Heart right ventricle (tissue), 16 donors: ENCODE measurements around the gene HLA-B. TPM values are rescaled to one million over a fixed set of nuclear protein-coding genes. Genes with fewer than 3 reads are reported as not detected.

ENCODE experiments used
- ATAC-seq, 8 donors: fragments of 200-7000 bp; cut with Tn5 transposase; one replicate each; pipeline ENCODE4 v1.9.1; 2020; ENCODE audit warnings: mild to moderate bottlenecking in 8 of 8, moderate library complexity in 8 of 8, moderate number of reproducible peaks in 1 of 8
- DNase-seq, 2 donors: peaks; one replicate each; pipeline ENCODE4 v3.0.0-alpha.2; 2020
- H3K27ac ChIP-seq, 10 donors: fragments of 200-600 bp; sonication (generic) in 2 of 10; one replicate each; pipeline versions ENCODE4 v1.5.0 to v1.8.0; 2020 to 2022; ENCODE audit warnings: mild to moderate bottlenecking in 3 of 10
- H3K27me3 ChIP-seq, 7 donors: fragments of 200-600 bp; one replicate each; pipeline ENCODE4 v1.8.0; 2021 to 2022; ENCODE audit warnings: mild to moderate bottlenecking in 2 of 7
- H3K36me3 ChIP-seq, 9 donors: fragments of 200-600 bp; sonication (generic) in 1 of 9; one replicate each; pipeline versions ENCODE4 v1.5.0 to v1.8.0; 2020 to 2022; ENCODE audit warnings: mild to moderate bottlenecking in 2 of 9
- H3K4me1 ChIP-seq, 9 donors: fragments of 200-600 bp; sonication (generic) in 1 of 9; one replicate each; pipeline versions ENCODE4 v1.5.0 to v1.8.0; 2020 to 2022; ENCODE audit warnings: mild to moderate bottlenecking in 4 of 9
- H3K4me3 ChIP-seq, 10 donors: fragments of 200-600 bp; sonication (generic) in 2 of 10; one replicate each; pipeline versions ENCODE4 v1.5.0 to v1.8.0; 2020 to 2022; ENCODE audit warnings: mild to moderate bottlenecking in 7 of 10, moderate library complexity in 2 of 10
- H3K9me3 ChIP-seq, 11 donors: fragments of 200-600 bp in 10 of 11; sonication (generic) in 2 of 11; one replicate each; pipeline versions ENCODE4 v1.5.0 to v1.8.0; 2013 to 2022; ENCODE audit warnings: mild to moderate bottlenecking in 2 of 11, control low read depth in 1 of 11, moderate library complexity in 1 of 11
- WGBS, 2 donors: extraction: QIAGEN DNeasy Blood & Tissue Kit; methylation state at CpG; one replicate each; pipeline ENCODE4 v1.1.7; 2013; ENCODE audit warnings: inconsistent platforms in 1 of 2; 5-methylcytosine and 5-hydroxymethylcytosine counted together
- intact Hi-C, 10 donors: fragments of 100-400 bp; cut with DNase I; formaldehyde crosslinking; loops; one replicate each; pipeline versions ENCODE4 v1.11.1 to v1.14.2; 2022
- polyA plus RNA-seq, 2 donors: library from polyadenylated mRNA; stranded (reverse); fragments of 200-250 nt; gene quantifications; one replicate each; pipeline ENCODE4 v1.2.3, GENCODE V29; 2013
- total RNA-seq, 10 donors: library from RNA; stranded (reverse); fragmentation: NEBNext Ultra II Directional in 3 of 10; extraction: Animal tissue kit (Norgen Biotek cat#: 25700) in 3 of 10; gene quantifications; one replicate each; pipeline versions ENCODE4 v1.2.1 to v1.2.4, GENCODE V29; 2021 to 2023
- TF ChIP-seq, protein P1 (sequence below), 9 donors: fragments of 200-600 bp; sonication (generic) in 2 of 9; IDR thresholded peaks; one replicate each; pipeline versions ENCODE4 v1.5.0 to v1.8.0; 2021 to 2022; ENCODE audit warnings: antibody characterized with exemption in 9 of 9, mild to moderate bottlenecking in 5 of 9, moderate library complexity in 1 of 9
- donor health status: Arrhythmogenic right ventricular cardiomyopathy.
- donor health status: ischemic (EF 13 %, LVEDD 7.1; RV severe dilation, severe dysfunction).
- donor health status: healthy with polysubstance abuse.
- donor health status: DM: no; HTN: yes; CAD: no.
- donor health status: DM: no; HTN: no; CAD: no.
- donor health status: ischemic (EF 25% LVEDD 6.9; RV normal size, moderate dysfunction).
- donor health status: ischemic (EF 25% LVEDD 5.7; RV mildly dilated, moderate dysfunction).
- donor health status: healthy.
- donor health status: DM: yes; HTN: yes; CAD: no.
- donor health status: Ischemic cardiomyopathy.
- donor health status: ischemic (EF 35%, LVEDD 5.7; RV mildly dilated, moderate dysfunction).
- donor health status: nonischemic (EF 11% LVEDD 7.7; RV severe dilation, severe dysfunction).
- donor health status: DM: yes; HTN: yes; CAD: no.
- donor health status: PGD.
- donor health status: ischemic (EF 29% LVEDD 5.4; RV normal size, mild dysfunction).
- donor health status: nonischemic (EF 23%, LVEDD 6.1; RV moderate dilation, normal function).

Gene HLA-B
- total and polyA plus RNA-seq, 12 donors: 252 to 2,676 (median 408) TPM

DNA sequence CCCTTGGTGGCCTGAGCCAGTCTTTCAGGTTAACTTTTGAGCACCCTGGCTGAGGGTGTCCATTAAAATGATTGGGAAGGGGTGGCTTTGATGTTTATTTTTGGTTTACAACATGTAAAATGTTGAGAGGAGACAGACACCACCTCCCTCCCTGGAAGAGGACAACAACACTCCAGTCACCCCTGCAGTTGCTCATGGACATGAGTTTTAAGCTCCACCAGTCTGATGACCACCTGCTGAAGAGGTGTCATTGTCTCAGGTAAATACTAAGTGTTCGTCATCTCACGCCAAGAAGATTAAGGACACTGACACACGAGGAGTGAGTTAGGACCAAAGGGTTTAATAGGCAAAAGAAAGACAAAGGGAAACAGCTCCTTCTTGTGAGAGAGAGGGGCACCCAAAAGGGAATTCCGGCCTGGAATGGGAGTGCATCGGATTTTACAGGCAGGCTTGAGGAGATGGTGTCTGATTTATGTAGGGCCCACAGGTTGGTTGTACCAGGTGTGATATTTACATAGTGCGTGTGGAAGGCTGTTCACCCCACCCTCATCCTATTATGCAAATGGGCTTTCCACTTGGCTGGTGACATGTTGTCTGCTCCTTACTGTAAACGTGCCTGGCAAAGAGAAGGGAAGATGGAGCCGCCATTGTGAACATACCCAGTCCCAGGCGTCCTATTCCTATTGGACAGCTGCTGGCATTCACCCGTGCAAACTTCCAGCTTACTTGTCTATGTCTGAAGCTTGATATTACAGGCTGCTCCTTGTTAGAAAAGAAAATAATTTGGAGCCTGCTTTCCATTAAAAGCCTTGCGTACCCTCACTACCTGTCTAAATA is 6.6 kb downstream of the HLA-B start:
- Histone ChIP-seq H3K36me3 (peaks cover 0 to 27% (median 0%) of the 10 kb centered on the region in 9 donors), H3K27me3 (no peaks in the 10 kb centered on the region), H3K27ac (no peak overlapping the region), H3K9me3 (no peaks in the 10 kb centered on the region), H3K4me1 (peaks cover 0 to 27% (median 9%) of the 10 kb centered on the region in 9 donors), H3K4me3 (no peak overlapping the region)
- intact Hi-C loops: loop anchor here in 5 of 10 donors (5.0 kb wide), 1 partner anchor 83 kb away; no protein-coding TSS in a partner anchor
- ATAC-seq (no peak), DNase-seq (no peak)
- WGBS, 2 donors: 56 to 58% methylated on average over 11 of the region's 11 CpGs
- TF ChIP-seq, protein P1, sequence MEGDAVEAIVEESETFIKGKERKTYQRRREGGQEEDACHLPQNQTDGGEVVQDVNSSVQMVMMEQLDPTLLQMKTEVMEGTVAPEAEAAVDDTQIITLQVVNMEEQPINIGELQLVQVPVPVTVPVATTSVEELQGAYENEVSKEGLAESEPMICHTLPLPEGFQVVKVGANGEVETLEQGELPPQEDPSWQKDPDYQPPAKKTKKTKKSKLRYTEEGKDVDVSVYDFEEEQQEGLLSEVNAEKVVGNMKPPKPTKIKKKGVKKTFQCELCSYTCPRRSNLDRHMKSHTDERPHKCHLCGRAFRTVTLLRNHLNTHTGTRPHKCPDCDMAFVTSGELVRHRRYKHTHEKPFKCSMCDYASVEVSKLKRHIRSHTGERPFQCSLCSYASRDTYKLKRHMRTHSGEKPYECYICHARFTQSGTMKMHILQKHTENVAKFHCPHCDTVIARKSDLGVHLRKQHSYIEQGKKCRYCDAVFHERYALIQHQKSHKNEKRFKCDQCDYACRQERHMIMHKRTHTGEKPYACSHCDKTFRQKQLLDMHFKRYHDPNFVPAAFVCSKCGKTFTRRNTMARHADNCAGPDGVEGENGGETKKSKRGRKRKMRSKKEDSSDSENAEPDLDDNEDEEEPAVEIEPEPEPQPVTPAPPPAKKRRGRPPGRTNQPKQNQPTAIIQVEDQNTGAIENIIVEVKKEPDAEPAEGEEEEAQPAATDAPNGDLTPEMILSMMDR (IDR thresholded peaks at IDR 0.05): no peak

DNA sequence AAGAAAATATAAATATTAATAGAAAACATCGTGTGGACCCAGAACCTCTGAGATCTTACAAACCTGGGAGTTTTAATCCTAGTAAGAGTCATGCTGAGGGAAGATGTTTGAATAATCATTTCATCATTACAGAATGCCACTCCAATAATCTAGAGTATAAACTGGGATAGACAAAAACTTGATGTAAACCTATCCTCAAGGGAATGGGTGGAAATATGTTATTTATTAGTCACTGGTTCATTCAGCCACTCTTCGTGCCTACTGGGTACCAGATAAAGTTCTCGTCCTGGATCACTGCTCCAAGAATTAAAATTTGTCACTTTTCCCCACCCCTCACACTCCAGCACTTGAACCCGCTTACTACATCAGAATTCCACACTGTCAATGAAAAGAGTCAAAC is 7.7 kb downstream of the HLA-B start:
- TF ChIP-seq, protein P1 (IDR thresholded peaks at IDR 0.05): no peak
- WGBS, 2 donors: 53 to 71% methylated on average over 4 of the region's 4 CpGs
- intact Hi-C loops: no loop called here
- H3K27me3 ChIP-seq: no peaks in the 10 kb centered on the region
- no peaks in the 10 kb centered on the region for H3K9me3 ChIP-seq
- no peak overlapping the region for H3K4me3 ChIP-seq
- H3K36me3 ChIP-seq: peaks cover 0 to 16% (median 0%) of the 10 kb centered on the region in 9 donors
- H3K27ac ChIP-seq: no peak overlapping the region
- ATAC-seq (no peak), DNase-seq (no peak)
- peaks cover 0 to 16% (median 4%) of the 10 kb centered on the region in 9 donors for H3K4me1 ChIP-seq

DNA sequence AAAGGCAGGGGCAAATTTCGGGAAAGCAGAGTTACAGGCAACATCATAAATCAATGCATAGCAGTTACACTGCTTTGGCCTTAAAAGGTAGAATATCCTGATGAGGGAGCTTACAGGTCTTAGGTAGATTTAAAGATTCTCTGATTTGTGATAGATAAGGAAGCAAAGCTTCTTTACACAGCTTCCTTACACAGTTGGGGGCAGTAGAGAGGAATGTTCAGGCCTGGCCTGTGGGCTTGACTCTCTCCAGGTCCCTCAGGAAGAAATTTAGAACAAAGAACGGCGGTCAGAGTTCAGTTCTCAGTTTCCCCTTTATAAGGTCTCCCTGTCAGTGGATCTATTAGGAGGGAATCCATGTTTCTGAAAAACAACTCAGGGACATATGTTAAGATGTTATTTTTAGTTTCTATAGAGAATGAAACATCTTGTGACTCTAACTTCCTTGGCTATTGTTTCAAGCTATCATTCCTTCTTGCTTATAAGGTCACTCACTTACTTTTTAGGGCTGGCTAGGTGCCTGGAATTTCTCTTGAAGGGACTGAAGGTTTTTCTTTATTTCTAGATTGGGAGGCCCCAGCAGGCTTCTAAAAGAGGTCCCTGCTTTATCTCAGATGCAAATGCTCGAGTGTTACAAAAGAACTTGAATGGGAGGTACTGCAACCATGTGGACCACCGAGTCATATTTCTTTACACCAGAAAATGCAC is 11.8 kb downstream of the HLA-B start:
- no peak overlapping the region for H3K27ac ChIP-seq
- WGBS, 2 donors: 40 to 53% methylated on average over 5 of the region's 5 CpGs
- TF ChIP-seq, protein P1 (IDR thresholded peaks at IDR 0.05): no peak
- DNase-seq (no peak), ATAC-seq (no peak)
- H3K4me1 ChIP-seq: no peaks in the 10 kb centered on the region
- no peaks in the 10 kb centered on the region for H3K36me3 ChIP-seq
- H3K9me3 ChIP-seq: peaks cover 0 to 11% (median 0%) of the 10 kb centered on the region in 11 donors
- no peaks in the 10 kb centered on the region for H3K27me3 ChIP-seq
- intact Hi-C loops: loop anchor here in 1 of 10 donors (2.0 kb wide), 1 partner anchor 66 kb away; no protein-coding TSS in a partner anchor
- no peak overlapping the region for H3K4me3 ChIP-seq

DNA sequence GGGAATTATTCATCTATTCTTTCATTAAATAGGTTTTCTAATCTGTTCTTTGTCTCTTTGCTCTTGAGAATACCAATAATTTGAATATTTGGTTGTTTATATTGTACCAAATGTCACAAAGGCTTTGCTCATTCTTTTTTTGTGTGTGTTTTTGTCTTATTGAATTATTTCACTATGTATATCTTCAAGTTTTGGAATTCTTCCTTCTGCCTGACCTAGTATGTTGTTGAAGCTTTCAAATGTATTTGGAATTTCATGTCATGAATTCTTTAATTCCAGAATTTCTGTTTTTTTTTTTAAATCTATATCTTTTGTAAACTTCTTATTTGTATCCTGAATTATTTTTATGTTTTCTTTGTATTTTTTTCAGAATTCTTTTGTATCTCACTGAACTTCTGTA is 16.8 kb downstream of the HLA-B start:
- DNase-seq (no peak), ATAC-seq (no peak)
- TF ChIP-seq, protein P1 (IDR thresholded peaks at IDR 0.05): no peak
- Histone ChIP-seq H3K4me1 (no peaks in the 10 kb centered on the region), H3K9me3 (peaks cover 0 to 57% (median 12%) of the 10 kb centered on the region in 11 donors), H3K4me3 (no peak overlapping the region), H3K27ac (no peak overlapping the region), H3K36me3 (no peaks in the 10 kb centered on the region), H3K27me3 (no peaks in the 10 kb centered on the region)
- intact Hi-C loops: no loop called here
